K562 (cell line): ENCODE results near the gene TMEM120B. TPM values are rescaled to one million over a fixed set of nuclear protein-coding genes. Genes with fewer than 3 reads are reported as not detected.
A peak's percentile ranks its signal among the peaks of the same experiment; 100 is the strongest.

ENCODE experiments used
- ADNP ChIP-seq: fragments of 200-800 bp; sonication (Bioruptor generic); IDR thresholded peaks from 2 replicates; pipeline ENCODE4 v1.6.1; 2016; ENCODE audit warnings: missing genetic modification characterization, missing compliant biosample characterization
- BDP1 ChIP-seq: IDR thresholded peaks from 3 replicates; pipeline ENCODE4 v1.6.1; 2011; ENCODE audit not compliant: insufficient read length, insufficient read depth
- CREB1 ChIP-seq, 2 experiments: sonication (generic) in 1 of 2; formaldehyde crosslinking in 1 of 2; IDR thresholded peaks; 2 replicates each; pipeline versions ENCODE4 v1.6.1 to v1.8.0; 2012 to 2022; ENCODE audit warnings: inconsistent platforms in 1 of 2, mild to moderate bottlenecking in 1 of 2, missing genetic modification reagents in 1 of 2, moderate library complexity in 1 of 2
- HES1 ChIP-seq: fragments of 450-650 bp; IDR thresholded peaks from 2 replicates; pipeline ENCODE4 v1.6.1; 2016; ENCODE audit warnings: low read depth, mild to moderate bottlenecking, moderate library complexity
- IRF9 ChIP-seq: fragments of 450-650 bp; IDR thresholded peaks from 2 replicates; pipeline ENCODE4 v1.6.1; 2016; ENCODE audit warnings: missing biosample characterization, missing genetic modification characterization
- MCM3 ChIP-seq: fragments of 450-650 bp; IDR thresholded peaks from 2 replicates; pipeline ENCODE4 v1.6.1; 2016
- MYC ChIP-seq, 2 experiments: fragments of 250-450 bp in 1 of 2; sonication (Bioruptor Pico) in 1 of 2; IDR thresholded peaks; 2 replicates each; pipeline versions ENCODE4 v1.5.1 to v1.6.1; 2012 to 2021; ENCODE audit warnings: low read depth in 2 of 2, borderline replicate concordance in 1 of 2, improper control_type of control experiment in 1 of 2, low read length in 1 of 2, mild to moderate bottlenecking in 1 of 2, moderate library complexity in 1 of 2
- NCOA4 ChIP-seq: fragments of 450-650 bp; IDR thresholded peaks from 2 replicates; pipeline ENCODE4 v1.6.1; 2018; ENCODE audit warnings: mild to moderate bottlenecking; ENCODE audit not compliant: partially characterized antibody
- NFE2 ChIP-seq: IDR thresholded peaks from 2 replicates; pipeline ENCODE4 v1.6.1; 2014; ENCODE audit warnings: antibody characterized with exemption, low read depth
- NFIX ChIP-seq: fragments of 250-450 bp; sonication (Bioruptor Pico); IDR thresholded peaks from 2 replicates; pipeline ENCODE4 v1.4.0; 2020; ENCODE audit warnings: low read depth, mild to moderate bottlenecking, moderate library complexity
- RBM34 ChIP-seq: fragments of 200-400 bp; formaldehyde crosslinking; IDR thresholded peaks from 2 replicates; pipeline ENCODE4 v1.6.1; 2018; ENCODE audit warnings: low read length, borderline replicate concordance; ENCODE audit not compliant: insufficient read depth
- WHSC1 ChIP-seq: IDR thresholded peaks from one replicate; pipeline ENCODE4 v1.6.1; 2012; ENCODE audit warnings: low read length, control low read depth, inconsistent platforms
- XRCC3 ChIP-seq: fragments of 450-650 bp; IDR thresholded peaks from 2 replicates; pipeline ENCODE4 v1.6.1; 2017; ENCODE audit warnings: mild to moderate bottlenecking, moderate library complexity
- ZBTB7A ChIP-seq: IDR thresholded peaks from 2 replicates; pipeline ENCODE4 v1.6.1; 2011; ENCODE audit warnings: low read depth, mild to moderate bottlenecking, low read length, moderate library complexity, borderline replicate concordance; ENCODE audit not compliant: control insufficient read depth
- ZFP1 ChIP-seq: fragments of 450-650 bp; formaldehyde crosslinking; IDR thresholded peaks from 2 replicates; pipeline ENCODE4 v1.4.0; 2020; ENCODE audit warnings: mild to moderate bottlenecking, mixed read lengths
- ZKSCAN8 ChIP-seq: fragments of 200-800 bp; sonication (Bioruptor generic); IDR thresholded peaks from 2 replicates; pipeline ENCODE4 v1.6.1; 2016; ENCODE audit warnings: missing genetic modification characterization, missing compliant biosample characterization
- ZNF134 ChIP-seq: fragments of 250-450 bp; sonication (Bioruptor Pico); conservative IDR thresholded peaks from 2 replicates; pipeline ENCODE4 v1.4.0; 2020
- ZNF140 ChIP-seq: fragments of 250-450 bp; sonication (Bioruptor Pico); IDR thresholded peaks from 2 replicates; pipeline ENCODE4 v1.8.0; 2021; ENCODE audit warnings: moderate library complexity, mild to moderate bottlenecking, inconsistent platforms
- ZNF165 ChIP-seq: fragments of 250-450 bp; sonication (Bioruptor Pico); IDR thresholded peaks from 2 replicates; pipeline ENCODE4 v1.4.0; 2020; ENCODE audit warnings: borderline replicate concordance
- ZNF175 ChIP-seq: fragments of 200-800 bp; sonication (Bioruptor generic); IDR thresholded peaks from 2 replicates; pipeline ENCODE4 v1.6.1; 2016; ENCODE audit warnings: low read depth, mild to moderate bottlenecking, missing genetic modification characterization, missing compliant biosample characterization
- ZNF232 ChIP-seq: sonication (generic); formaldehyde crosslinking; IDR thresholded peaks from 2 replicates; pipeline ENCODE4 v1.8.0; 2022; ENCODE audit warnings: mild to moderate bottlenecking, missing genetic modification reagents
- ZNF274 ChIP-seq: IDR thresholded peaks from 2 replicates; pipeline ENCODE4 v1.6.1; 2011; ENCODE audit warnings: low read depth, mild to moderate bottlenecking, low read length, moderate library complexity, borderline replicate concordance
- ZNF41 ChIP-seq: fragments of 250-450 bp; sonication (Bioruptor Pico); conservative IDR thresholded peaks from 2 replicates; pipeline ENCODE4 v1.4.0; 2020; ENCODE audit warnings: mild to moderate bottlenecking
- ZNF436 ChIP-seq: fragments of 250-450, 450-650 bp; sonication (Bioruptor Pico); formaldehyde crosslinking; IDR thresholded peaks from 2 replicates; pipeline ENCODE4 v1.7.0; 2020; ENCODE audit warnings: mild to moderate bottlenecking
- ZNF586 ChIP-seq: fragments of 450-650 bp; formaldehyde crosslinking; conservative IDR thresholded peaks from 2 replicates; pipeline ENCODE4 v1.4.0; 2020; ENCODE audit warnings: mild to moderate bottlenecking, moderate library complexity
- ZNF766 ChIP-seq: fragments of 200-800 bp; sonication (Bioruptor generic); conservative IDR thresholded peaks from 2 replicates; pipeline ENCODE4 v1.6.1; 2016; ENCODE audit warnings: missing genetic modification characterization, missing compliant biosample characterization
- ZNF780A ChIP-seq: fragments of 250-450 bp; sonication (Bioruptor Pico); IDR thresholded peaks from 2 replicates; pipeline ENCODE4 v1.5.0; 2021; ENCODE audit warnings: mild to moderate bottlenecking
- polyA plus RNA-seq, 8 experiments: library from polyadenylated mRNA; depleted of rRNA in 4 of 8; stranded (reverse) in 5 of 8; unstranded in 3 of 8; fragments of >200 nt; fragmentation: Nextera tagmentation in 2 of 8; fragmentation: Illumina TruSeq in 1 of 8; extraction: Ambion mirVana in 2 of 8; extraction: Trizol in 1 of 8; gene quantifications; 2 replicates each; pipeline versions ENCODE4 v1.2.1 to v1.2.3, GENCODE V29; 2011 to 2014; ENCODE audit warnings: inconsistent platforms in 1 of 8, missing spikeins in 1 of 8
- total RNA-seq, 7 experiments: library from RNA; depleted of rRNA in 6 of 7; stranded (reverse); fragments of >200 nt in 6 of 7; fragmentation: Illumina TruSeq in 2 of 7; extraction: Trizol in 2 of 7; gene quantifications; 2 replicates each; pipeline versions ENCODE4 v1.2.1 to v1.2.3, GENCODE V29; 2011 to 2021; ENCODE audit warnings: low replicate concordance in 1 of 7

TMEM120B gene
- total and polyA plus RNA-seq, 9 of the 15 experiments (the other 6 are each of a cell fraction or from before 2014, with no cell fraction given) = 1.7 to 18.6 (median 7.4) TPM

- peak; percentile 87 for TF ChIP-seq ZNF175 (CRISPR knock-in tag)
- no peak for TF ChIP-seq ADNP (tag)
- no peak for TF ChIP-seq ZNF41
- no peak for TF ChIP-seq ZNF165 (CRISPR knock-in tag)
- peak; percentile 85 for TF ChIP-seq NFE2
- no peak for TF ChIP-seq ZFP1 (CRISPR knock-in tag)
- no peak for TF ChIP-seq XRCC3
- TF ChIP-seq MYC (IDR thresholded peaks at IDR 0.05; ENCODE audit: low read depth, low read length) = peak; percentile 68
- TF ChIP-seq MYC (CRISPR knock-in tag; IDR thresholded peaks at IDR 0.05; ENCODE audit: borderline replicate concordance, low read depth) = no peak
- no peak for TF ChIP-seq RBM34
- no peak for TF ChIP-seq ZNF140 (CRISPR knock-in tag)
- no peak for TF ChIP-seq NFIX (CRISPR knock-in tag)
- peak; percentile 95 for TF ChIP-seq CREB1 (IDR thresholded peaks at IDR 0.05)
- TF ChIP-seq CREB1 (CRISPR knock-in tag; IDR thresholded peaks at IDR 0.05) = peak; percentile 91
- TF ChIP-seq HES1 = no peak
- TF ChIP-seq ZKSCAN8 (CRISPR knock-in tag) = no peak
- no peak for TF ChIP-seq IRF9 (tag)
- no peak for TF ChIP-seq NCOA4
- peak; percentile 86; the same call in 1 of the 2 replicates for TF ChIP-seq ZBTB7A
- no peak for TF ChIP-seq MCM3
- TF ChIP-seq ZNF274 = no peak
- no peak for TF ChIP-seq ZNF436 (CRISPR knock-in tag)
- TF ChIP-seq ZNF780A (CRISPR knock-in tag) = no peak
- TF ChIP-seq ZNF766 (CRISPR knock-in tag) = no peak
- TF ChIP-seq ZNF232 (CRISPR knock-in tag) = no peak
- no peak for TF ChIP-seq ZNF586 (CRISPR knock-in tag)
- TF ChIP-seq ZNF134 (CRISPR knock-in tag) = no peak
- no peak for TF ChIP-seq BDP1
- no peak for TF ChIP-seq WHSC1
These were observed 36.2 kb downstream of the TMEM120B start (continued) for GRCh38 chr12:121748571-121749265.
